Activated naive CD4-positive, alpha-beta T cell treated with anti-CD3 and anti-CD28 coated beads, Interleukin-2, amount 50 U/mL, for 72 hours (primary cell): ENCODE results near the gene ACAD9. TPM values are rescaled to one million over a fixed set of nuclear protein-coding genes. Genes with fewer than 3 reads are reported as not detected.

Experiments used
- ATAC-seq, 2 donors: fragments of 150-1000 bp; cut with Tn5 transposase; 2 replicates each; pipeline ENCODE4 v1.10.0; 2021; ENCODE audit warnings: mild to moderate bottlenecking in 2 of 2, moderate library complexity in 2 of 2
- DNase-seq, 2 donors: peaks; one replicate each; pipeline ENCODE4 v3.0.0; 2021 to 2022; ENCODE audit warnings: low spot score in 2 of 2
- H3K27ac Mint-ChIP-seq, 2 donors: one replicate each; pipeline ENCODE4 v1.8.0; 2022; ENCODE audit warnings: mild to moderate bottlenecking in 2 of 2, mixed read lengths in 2 of 2
- H3K36me3 Mint-ChIP-seq, 2 donors: one replicate each; pipeline ENCODE4 v1.8.0; 2022; ENCODE audit warnings: mixed read lengths in 2 of 2
- H3K9me3 Mint-ChIP-seq, 2 donors: one replicate each; pipeline ENCODE4 v1.8.0; 2022; ENCODE audit warnings: mixed read lengths in 2 of 2
- total RNA-seq, 2 donors: library from RNA; stranded (reverse); gene quantifications; one replicate each; pipeline ENCODE4 v1.2.3, GENCODE V29; 2022

The ACAD9 gene
- total RNA-seq, 2 donors from 2014 or later = 49.7 to 74.2 TPM

DNA sequence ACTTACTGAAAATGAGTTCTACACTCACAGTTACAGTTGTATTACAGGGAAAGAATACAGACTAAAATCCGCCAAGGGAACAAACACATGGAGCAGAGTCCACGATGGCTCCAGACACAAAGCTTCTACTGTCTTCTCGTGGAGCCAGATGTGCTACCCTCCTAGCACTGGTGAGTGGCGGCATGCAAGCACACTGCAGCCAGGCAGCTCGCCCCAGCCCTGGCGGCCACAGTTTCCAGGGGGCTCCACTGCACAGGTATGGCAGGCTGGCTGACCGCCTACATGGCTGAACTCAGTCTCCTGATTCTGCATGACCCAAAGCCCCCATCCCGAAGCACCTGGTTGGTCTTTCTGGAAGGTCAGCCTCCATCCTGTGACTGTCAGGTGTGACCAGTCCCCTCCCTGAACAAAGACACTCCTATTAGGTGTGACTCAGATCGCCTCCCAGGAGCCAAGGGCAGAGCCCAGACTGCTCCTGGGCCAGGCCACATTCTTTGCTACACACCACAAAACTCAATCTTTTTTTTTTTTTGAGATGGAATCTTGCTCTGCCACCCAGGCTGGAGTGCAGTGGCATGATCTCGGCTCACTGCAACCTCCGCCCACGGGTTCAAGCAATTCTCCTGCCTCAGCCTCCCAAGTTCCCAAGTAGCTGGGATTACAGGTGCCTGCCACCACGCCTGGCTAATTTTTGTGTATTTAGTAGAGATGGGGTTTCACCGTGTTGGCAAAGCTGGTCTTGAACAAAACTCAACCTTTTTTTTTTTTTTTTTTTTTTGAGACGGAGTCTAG lies 62.9 kb downstream of the ACAD9 start:
- H3K27ac Mint-ChIP-seq = no peak overlapping the region
- no peak for DNase-seq
- no peaks in the 10 kb centered on the region for H3K9me3 Mint-ChIP-seq
- no peaks in the 10 kb centered on the region for H3K36me3 Mint-ChIP-seq
- ATAC-seq = no peak

DNA sequence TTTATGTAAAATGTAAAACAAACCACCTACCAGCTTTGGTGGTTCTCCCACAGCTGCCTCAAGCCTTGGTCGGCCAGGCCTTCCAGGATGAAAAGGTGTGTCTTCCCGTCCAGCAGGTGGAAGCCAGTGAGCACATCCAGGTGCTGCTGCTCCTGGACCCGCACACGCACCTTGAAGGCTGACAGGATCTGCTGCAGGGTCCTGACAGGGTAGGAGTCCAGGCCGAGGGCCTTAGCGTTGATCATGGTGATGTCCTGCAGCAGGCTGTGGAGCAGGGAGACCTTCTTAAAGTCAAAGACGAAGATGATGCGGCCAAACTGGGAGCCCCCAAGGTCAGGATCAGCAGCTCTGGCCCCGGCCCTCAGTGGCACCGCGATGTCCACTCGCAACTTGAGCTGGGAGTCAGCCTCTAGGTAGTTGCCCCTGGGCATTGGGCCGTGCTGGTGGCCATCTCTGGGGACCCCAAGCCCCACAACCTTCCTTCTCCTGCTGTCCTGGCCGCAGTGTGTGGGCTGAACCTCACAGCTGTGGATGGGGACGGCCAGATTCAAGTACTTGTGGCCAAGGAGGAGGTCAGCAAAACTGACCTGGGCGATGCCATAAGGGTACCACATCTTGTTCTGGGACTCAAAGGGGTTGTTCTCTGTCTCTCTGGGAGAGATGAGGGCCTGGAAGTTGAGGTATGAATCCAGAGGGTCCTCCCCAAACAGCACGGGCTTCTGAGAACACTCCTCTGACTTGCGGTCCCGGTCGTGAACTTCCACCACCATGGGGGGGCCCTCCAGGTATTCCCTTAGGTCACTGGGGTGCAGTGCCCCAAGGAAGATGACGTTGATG lies 65.8 kb downstream of the ACAD9 start:
- DNase-seq (no peak), ATAC-seq (no peak)
- Mint-ChIP-seq H3K36me3 (no peaks in the 10 kb centered on the region), H3K9me3 (no peaks in the 10 kb centered on the region), H3K27ac (no peak overlapping the region)

- Mint-ChIP-seq H3K27ac (no peak overlapping the region), H3K9me3 (no peaks in the 10 kb centered on the region), H3K36me3 (no peaks in the 10 kb centered on the region)
- DNase-seq = no peak
- no peak for ATAC-seq
These were observed 66.4 kb downstream of the ACAD9 start for GRCh38 chr3:128945878-128946175.

GRCh38 chr3:128946411-128946810 lies 67.0 kb downstream of the ACAD9 start:
- DNase-seq (no peak), ATAC-seq (no peak)
- Mint-ChIP-seq H3K27ac (no peak overlapping the region), H3K9me3 (no peaks in the 10 kb centered on the region), H3K36me3 (no peaks in the 10 kb centered on the region)

- H3K9me3 Mint-ChIP-seq = no peaks in the 10 kb centered on the region
- H3K36me3 Mint-ChIP-seq = peaks cover 0 to 6% of the 10 kb centered on the region in 2 donors
- DNase-seq (no peak), ATAC-seq (no peak)
- H3K27ac Mint-ChIP-seq = no peak overlapping the region
These were observed 69.7 kb downstream of the ACAD9 start for GRCh38 chr3:128949158-128949557.

- H3K9me3 Mint-ChIP-seq = no peaks in the 10 kb centered on the region
- peak; percentile 75 to 86 for ATAC-seq
- DNase-seq = peak in 1 of 2 donors; percentile 31
- H3K27ac Mint-ChIP-seq = no peak overlapping the region
- peaks cover 0 to 6% of the 10 kb centered on the region in 2 donors for H3K36me3 Mint-ChIP-seq
These were observed 71.0 kb downstream of the ACAD9 start for GRCh38 chr3:128950223-128950938.

GRCh38 chr3:128956440-128956839 lies 77.0 kb downstream of the ACAD9 start:
- ATAC-seq = no peak
- Mint-ChIP-seq H3K9me3 (no peaks in the 10 kb centered on the region), H3K27ac (no peak overlapping the region), H3K36me3 (peaks cover 0 to 6% of the 10 kb centered on the region in 2 donors)
- DNase-seq = no peak

Other genes with a start within 250 kb of the ACAD9 start
- gene RPN1, start 228.8 kb upstream of the ACAD9 start, total RNA-seq = 100 to 1,000 TPM; 109 to 128 TPM
- 100 to 1,000 TPM; 283 to 314 TPM for gene RAB7A, start 153.4 kb upstream of the ACAD9 start, total RNA-seq
- gene CFAP92, start 114.5 kb downstream of the ACAD9 start, total RNA-seq = under 1 TPM in 1 of 2 donors, not detected in 1; 0.45 TPM
- gene EFCC1, start 121.7 kb downstream of the ACAD9 start, total RNA-seq = under 1 TPM in 1 of 2 donors, not detected in 1; 0.18 TPM
- not detected for gene GP9, start 181.2 kb downstream of the ACAD9 start, total RNA-seq
- gene RAB43, start 242.2 kb downstream of the ACAD9 start, total RNA-seq = 10 to 100 TPM; 57.4 to 64.1 TPM